ENCODE data around the gene MEGF11. TPM values are rescaled to one million over a fixed set of nuclear protein-coding genes. Genes with fewer than 3 reads are reported as not detected.

MEGF11 gene
- polyA plus RNA-seq, 3 donors, result 2.6 to 3.5 (median 2.7) TPM

- DNase-seq, result no peak
Measured at GRCh38 chr15:66219339-66219738, 34.2 kb downstream of the MEGF11 start.

DNA sequence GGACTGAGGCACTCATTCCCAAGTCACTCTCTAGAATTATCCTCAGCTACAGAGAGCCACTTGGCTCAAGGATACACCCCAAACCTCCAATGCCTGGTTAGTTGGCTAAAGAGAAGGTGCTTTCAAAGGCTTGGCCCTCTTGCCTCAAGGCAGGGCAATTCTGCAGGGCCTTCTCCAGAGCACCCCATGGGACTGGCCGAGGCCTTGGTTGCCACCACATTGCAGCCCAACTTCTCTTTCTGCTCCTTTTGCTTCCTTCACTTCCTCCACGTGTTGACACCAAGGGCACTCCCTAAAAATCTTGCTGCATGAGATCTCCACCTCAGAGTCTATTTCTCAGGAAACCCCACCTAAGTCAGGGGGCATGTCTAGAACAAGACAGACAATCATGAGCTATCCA, 36.7 kb downstream of the MEGF11 start:
- no peak for DNase-seq

DNA sequence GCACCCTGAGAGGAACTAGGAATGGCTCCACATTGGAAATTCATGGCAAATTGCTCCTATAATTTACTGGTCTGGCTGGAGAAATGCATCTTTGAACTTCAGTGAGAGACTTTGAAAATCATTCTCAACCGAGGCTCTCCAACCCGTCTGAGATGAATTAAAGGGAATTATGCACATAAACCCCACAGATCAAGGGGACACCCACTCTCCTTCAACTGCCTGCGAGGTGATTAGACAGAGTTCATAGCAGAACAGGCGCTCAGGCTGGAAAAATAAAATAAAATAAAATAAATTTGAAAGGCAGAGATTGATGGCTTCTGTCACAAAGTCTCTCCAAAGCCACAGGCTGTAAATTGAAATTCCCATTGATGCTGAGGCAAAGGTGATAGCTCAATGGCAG, 37.7 kb downstream of the MEGF11 start:
- DNase-seq, result no peak

DNA sequence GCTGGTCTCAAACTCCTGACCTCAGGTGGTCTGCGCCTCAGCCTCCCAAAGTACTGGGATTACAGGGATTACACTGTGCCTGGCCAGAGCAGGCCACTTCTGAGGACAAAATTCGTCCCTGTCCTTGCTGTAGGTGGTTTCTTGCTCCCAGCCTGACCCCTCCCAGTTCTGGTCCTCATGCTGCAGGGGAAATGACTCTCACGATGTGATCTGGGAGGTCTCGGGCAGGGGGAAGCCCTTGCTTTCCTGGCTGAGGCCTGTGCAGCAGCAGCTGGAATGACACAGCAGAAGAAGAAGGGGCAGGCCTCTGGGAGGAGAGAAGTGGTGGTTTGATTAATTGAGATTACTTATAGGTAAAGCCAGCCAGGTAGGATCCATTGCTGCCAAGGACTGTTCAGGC, 39.3 kb downstream of the MEGF11 start:
- DNase-seq, result no peak

- no peak for DNase-seq
Measured at GRCh38 chr15:66212563-66212921, 41.0 kb downstream of the MEGF11 start.

- no peak for DNase-seq
Measured at GRCh38 chr15:66211670-66212562, 41.6 kb downstream of the MEGF11 start.

- no peak for DNase-seq
Measured at GRCh38 chr15:66210684-66211083, 42.9 kb downstream of the MEGF11 start.

- DNase-seq, result no peak
Measured at GRCh38 chr15:66198757-66199156, 54.8 kb downstream of the MEGF11 start.

DNA sequence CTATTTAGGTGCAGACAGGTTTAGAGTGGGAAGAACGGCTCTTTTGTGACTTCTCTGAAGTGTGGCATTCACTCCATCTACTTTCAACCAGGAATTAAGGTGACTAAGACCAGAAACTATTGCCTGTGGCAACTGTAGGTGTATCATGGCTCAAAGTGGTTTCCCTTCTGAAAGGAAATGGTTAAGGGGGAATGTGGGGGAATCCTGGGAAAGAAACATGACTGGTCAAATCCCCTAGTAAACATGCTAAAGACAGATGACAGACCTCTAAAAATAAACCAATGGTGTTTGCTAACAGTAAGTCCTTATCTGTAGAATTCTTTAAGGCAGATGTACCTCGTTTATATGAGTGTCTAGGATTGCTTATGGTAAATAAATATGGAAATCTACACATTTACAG, 56.9 kb downstream of the MEGF11 start:
- DNase-seq, result no peak

DNA sequence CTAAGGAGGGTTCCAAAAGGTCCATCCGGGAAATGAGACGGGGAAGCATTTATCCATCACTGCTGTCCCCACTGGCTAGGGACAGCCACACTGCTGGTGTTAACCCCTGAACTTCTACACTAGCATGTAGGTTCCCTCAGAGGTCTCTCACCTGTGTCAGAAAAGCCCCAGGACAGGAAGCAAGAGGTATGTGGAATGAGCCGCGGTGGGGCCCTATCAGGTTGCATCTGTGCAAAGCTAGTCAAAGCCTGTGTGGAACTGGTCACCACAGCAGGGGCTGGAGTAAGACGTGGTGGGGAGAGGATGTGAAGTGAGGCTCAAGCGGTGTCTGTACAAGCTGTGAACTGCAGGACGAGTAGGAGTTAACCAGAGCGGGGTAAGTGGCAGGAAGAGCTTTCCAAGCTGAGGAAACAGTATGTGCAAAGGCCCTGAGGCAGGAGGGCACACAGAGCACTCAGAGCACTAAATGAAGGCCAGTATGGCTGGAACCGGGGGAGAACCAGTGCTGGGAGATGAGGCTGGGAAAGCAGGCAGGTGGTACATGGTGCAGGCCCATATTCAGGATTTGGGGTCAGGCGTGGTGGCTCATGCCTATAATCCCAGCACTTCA, 57.8 kb downstream of the MEGF11 start:
- no peak for DNase-seq

- DNase-seq, result no peak
Measured at GRCh38 chr15:66193066-66193465, 60.5 kb downstream of the MEGF11 start.

GRCh38 chr15:66190746-66191145, 62.8 kb downstream of the MEGF11 start:
- DNase-seq, result no peak

- no peak for DNase-seq
Measured at GRCh38 chr15:66189291-66189690, 64.3 kb downstream of the MEGF11 start.

DNA sequence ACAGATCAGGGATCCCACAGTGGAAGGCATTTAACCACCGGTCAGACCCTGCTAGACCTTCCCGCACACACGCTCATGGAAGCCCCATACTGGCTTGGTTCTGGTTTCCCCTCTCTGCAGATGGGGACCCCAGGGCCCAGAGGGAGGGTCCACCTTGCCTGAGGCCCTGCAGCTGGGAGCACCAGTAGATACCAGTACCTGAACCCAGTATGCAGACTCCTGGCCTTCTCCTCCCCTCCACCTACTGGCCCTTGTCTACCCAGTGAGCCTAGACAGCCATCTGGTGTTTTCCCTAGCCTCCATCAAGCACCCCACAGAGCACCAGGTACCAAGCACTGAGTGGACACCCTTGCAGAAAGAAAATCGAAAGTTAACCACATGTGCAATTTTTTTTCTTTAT, 65.1 kb downstream of the MEGF11 start:
- DNase-seq, result no peak

DNA sequence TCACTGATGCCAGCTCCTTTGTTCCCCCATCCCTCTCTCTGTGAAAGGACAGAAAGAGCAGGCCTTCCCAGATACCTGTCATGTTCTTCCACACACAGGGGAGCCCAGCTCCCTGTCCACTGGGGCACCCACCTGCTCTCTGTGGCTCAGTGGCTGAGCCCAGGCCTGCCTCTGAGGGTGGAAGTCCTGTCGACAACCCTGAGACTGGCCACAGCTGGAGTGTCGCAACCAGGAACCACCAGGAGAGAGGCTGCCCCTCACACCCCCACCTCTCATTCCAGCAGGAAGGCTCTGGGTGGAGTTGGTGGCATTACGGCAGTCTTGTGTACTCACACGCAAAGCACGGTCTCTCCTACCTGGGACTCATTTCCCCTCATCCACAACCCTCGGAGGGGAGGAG, 66.3 kb downstream of the MEGF11 start:
- DNase-seq, result no peak

DNA sequence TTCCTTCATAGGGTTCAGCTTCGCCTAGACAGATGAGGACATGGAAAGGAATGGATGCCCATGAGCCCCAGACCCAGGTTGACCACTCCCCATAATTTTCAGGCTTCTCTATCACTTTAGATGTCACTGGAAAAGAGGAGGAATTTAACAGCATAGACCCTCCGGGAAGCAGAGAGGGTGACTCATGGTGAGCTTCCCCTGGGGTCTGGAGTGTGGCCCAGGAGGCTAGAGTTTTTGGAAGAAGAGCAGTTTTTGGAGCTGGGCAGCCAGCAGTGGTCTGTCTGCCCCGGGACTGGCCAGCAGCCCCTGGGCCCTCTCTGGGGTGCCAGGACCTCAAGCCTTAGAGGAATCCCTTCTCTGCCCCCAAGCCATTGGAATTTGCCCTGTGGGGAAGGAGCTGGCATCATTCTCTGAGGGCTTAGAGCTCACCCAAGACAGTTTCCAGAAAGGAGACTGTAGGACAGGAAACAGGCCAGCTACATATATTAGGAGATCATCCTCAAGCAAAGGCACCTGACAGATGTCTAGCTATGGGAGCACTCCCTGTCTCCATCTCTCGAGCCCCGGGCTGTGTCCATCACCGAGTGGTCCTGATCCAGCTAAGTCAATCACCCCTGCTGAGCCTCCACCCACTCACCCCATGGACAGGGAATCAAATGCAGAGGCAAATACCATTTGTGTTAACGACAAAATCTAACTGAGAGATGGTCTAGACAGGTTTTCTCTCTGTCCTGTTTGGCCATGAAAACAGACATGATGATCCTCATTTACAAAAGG, 67.3 kb downstream of the MEGF11 start:
- DNase-seq, result no peak

DNA sequence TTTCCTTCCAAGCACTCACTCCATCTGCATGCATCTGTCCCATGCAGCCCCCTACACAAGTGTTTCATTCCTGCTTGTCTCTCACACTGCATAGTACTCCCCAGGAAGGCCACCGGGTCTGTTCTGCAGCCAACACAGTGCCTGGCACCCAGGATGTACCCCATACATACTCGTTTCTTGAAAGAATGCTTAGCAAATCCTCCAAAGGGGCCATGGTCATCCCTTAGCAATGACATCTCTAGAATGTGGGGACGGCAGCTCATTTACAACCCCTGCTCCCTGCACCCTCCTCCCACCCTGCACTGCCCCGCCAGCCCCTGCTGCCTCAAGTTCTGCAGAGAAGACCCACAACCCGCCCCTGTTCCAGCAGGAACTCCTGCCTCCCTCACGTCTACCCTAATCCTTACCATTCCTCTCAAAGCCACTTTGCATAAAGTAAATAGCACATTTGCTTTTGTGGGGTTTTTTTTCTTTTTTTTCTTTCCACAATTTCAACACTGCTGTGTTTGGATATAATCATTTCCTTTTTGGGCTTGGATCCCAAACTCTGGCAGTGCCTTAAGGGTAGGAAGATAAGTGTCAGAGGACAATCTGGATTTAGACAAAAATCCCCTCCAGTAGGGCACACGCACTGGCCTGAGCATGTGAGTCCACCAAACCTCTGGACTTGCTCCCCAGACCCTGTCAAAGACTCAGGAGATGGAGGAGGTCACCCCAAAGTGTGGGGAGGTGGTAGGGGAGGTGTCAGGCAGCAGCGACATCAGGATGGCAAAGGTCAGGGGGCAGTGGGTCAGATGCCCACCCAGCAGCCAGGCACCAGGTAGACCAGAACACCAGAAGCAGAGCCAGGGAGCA, 68.4 kb downstream of the MEGF11 start:
- DNase-seq, result no peak

- no peak for DNase-seq
Measured at GRCh38 chr15:66184492-66184891, 69.1 kb downstream of the MEGF11 start.

DNA sequence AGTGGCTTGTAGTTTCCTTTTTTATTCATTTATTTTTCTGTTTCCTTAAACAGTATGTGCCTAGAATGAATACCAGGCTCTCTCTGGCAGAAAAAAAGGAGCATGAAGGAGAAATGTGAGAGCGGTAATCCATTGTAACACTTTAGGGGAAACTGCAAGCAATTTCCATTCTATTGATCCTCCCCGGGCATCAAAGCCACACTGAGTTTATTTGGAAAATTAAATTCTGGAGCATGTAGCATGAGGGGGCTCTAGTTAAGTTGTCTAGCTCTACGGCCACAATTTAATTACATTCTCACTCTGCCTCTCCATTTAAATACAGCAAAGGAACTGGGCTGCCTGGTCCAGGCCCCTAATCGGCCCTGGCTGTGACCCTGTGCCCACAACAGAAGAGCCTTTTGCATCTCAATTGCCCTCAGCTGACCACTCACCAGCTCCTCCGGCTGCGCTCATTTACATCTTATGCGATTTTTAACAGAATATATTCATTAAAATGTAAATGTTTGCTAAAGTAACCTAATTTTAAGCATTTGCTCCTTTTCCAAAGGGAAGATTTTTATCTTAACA, 72.9 kb downstream of the MEGF11 start:
- no peak for DNase-seq

GRCh38 chr15:66178531-66178910, 75.0 kb downstream of the MEGF11 start:
- DNase-seq, result no peak

GRCh38 chr15:66172324-66172980, 81.1 kb downstream of the MEGF11 start:
- no peak for DNase-seq
